ENCODE data around the gene TNNT3.
"Not testable (repeated sequence)": the region's sequence is repeated elsewhere in the genome, so short reads cannot be mapped to it uniquely, and the experiment has no call there.

The TNNT3 gene

DNA sequence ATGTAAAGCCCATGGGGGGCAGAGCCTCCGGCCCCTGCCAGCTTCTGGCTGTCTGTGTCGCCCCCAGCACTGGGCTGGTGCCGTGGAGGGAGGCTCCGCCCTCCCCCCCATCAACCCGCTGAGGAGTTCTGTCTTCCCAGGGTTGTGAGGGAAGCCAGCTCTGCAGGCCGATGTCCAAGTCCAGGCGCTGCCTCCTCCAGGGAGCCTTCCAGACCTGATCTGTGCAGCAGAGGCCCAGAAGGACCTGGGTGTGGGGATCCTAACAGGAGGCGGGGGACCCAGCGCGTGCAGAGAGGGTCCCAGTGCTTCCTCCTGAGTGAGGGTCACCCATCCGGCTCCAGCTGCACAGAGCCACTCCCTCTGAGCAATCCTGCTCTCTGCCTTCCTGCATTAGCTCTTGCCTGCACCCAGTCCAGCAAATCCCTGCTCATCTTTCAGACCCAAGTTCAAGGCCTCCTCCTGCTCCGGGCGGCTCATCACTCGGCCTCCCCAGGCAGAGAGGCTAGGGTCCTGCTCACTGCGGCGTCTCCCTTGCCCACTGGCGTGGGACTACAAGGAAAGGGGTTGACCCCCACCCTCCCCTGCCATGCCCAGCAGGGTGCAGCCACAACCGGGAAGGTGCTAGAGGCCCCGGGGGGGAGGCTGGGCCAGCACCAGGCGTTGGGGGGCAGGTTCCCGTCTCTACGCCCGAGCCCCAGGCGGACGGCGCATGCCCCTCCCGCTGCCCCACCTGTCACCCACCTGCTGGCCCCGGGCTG, 44.2 kb upstream of the TNNT3 start:
- DNase-seq (ENCODE audit: low read depth, low spot score): no peak
- in situ Hi-C loops (cut with HindIII; ENCODE audit: low sequenced_read_pairs): no loop called here
- TF ChIP-seq, protein P1, sequence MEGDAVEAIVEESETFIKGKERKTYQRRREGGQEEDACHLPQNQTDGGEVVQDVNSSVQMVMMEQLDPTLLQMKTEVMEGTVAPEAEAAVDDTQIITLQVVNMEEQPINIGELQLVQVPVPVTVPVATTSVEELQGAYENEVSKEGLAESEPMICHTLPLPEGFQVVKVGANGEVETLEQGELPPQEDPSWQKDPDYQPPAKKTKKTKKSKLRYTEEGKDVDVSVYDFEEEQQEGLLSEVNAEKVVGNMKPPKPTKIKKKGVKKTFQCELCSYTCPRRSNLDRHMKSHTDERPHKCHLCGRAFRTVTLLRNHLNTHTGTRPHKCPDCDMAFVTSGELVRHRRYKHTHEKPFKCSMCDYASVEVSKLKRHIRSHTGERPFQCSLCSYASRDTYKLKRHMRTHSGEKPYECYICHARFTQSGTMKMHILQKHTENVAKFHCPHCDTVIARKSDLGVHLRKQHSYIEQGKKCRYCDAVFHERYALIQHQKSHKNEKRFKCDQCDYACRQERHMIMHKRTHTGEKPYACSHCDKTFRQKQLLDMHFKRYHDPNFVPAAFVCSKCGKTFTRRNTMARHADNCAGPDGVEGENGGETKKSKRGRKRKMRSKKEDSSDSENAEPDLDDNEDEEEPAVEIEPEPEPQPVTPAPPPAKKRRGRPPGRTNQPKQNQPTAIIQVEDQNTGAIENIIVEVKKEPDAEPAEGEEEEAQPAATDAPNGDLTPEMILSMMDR (IDR thresholded peaks at IDR 0.05; ENCODE audit: low read depth, low read length): no peak
- H3K4me3 ChIP-seq (ENCODE audit: low read depth, low read length): no peak overlapping the region

DNA sequence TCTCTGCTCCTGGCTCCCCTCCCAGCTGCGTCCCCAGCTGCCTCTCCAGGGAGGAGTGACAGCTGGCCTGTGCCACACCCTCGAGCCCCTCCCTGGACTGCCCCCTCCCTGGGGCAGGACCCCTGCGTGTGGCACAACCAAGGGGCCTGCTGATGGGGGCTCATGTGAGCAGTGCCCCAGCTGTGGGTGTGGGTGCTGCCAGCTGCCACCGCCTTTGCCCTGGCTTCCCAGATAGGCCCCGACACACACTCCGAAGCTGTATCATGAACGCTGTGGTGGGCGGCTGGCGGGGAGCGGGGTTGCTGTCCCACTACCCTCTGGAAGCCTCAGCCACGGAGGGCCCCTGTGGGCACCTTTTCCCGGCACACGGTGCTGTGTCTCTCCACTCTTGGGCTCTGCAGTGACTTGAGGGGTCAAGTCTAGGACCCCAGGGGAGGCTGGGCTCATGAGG, 43.6 kb upstream of the TNNT3 start:
- H3K4me3 ChIP-seq (ENCODE audit: low read depth, low read length); in situ Hi-C loops (cut with HindIII; ENCODE audit: low sequenced_read_pairs); DNase-seq (ENCODE audit: low read depth, low spot score): not testable (repeated sequence)

DNA sequence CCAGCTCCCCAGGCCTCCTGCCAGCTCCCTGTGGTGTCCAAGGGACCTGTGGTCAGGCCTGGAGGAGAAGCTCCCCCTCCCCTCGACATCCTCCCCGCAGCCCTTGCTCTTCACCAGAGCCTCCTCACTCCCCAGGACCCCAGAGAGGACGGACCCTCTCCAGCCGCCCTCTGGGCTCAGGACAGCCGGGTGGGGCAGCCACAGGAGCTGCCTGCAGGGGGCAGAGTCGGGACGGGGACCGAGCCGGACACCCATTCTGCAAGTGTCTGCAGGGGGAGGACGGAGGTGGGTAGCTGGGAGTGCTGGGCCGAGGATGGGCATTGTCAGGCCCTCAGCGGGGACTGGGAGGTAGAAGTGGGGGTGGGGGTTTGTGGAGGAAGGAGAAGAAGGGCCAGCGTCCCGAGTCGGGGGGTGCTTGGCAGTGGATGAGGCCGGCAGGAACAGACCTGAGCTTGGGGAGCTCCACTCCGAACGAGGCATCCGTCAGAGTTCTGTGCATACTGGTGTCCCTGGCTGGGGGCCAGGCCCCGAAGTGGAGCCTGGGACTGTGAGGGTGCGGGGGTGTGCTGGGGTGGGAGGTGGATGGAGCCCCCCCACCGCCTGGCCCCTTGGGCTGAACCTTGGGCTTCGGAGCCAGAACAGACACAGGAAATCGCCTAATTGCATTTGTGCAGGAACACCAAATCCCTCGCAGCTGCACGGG, 43.0 kb upstream of the TNNT3 start:
- in situ Hi-C loops (cut with HindIII; ENCODE audit: low sequenced_read_pairs): no loop called here
- H3K4me3 ChIP-seq (ENCODE audit: low read depth, low read length): no peak overlapping the region
- DNase-seq (ENCODE audit: low read depth, low spot score): peak; percentile 65
- TF ChIP-seq, protein P1 (IDR thresholded peaks at IDR 0.05; ENCODE audit: low read depth, low read length): peak; percentile 73

DNA sequence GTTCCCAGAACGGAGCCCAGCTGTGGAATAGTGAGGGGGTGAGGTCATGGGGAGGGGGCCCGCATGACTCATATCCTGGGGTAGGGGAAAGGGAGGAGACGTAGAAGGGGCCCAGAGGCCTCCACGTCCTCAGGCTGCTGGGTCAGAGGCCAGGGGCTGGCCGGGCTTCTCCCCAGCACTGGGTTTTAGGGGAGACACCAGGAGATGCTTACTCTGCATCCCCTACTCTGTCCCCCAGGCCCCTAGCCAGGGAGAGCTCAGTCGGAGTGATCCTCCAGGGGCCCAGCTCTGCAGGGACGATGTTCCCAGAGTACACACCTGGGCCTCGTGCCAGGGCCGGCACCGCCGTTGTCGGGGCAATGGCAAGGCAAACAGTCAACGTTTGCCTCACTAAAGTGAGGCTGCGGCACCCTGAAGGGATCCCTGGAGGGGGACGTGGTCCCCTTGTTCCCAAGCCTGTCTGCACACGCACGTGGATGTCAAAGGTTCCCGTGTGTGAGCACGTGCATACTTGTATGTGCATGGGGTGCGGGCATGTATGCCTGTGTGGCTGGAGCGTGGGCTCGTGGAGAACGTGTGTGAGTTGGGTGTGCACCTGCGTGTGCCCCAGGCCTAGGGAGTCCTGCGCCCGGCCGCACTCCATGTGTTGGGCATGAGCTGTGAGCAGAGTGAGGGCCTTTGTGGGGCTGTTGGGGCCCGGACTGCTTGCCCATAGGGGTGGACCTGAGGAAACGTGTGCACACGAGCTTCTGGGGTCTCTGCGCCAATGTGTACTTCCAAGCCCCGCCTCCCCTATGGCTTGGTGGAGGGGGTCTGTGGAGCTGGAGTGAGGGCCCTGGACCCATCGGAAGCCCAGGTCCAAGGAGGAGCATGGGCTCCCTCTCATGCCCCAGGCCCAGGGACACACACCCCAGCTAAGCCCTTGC, 42.0 kb upstream of the TNNT3 start:
- no peak overlapping the region for H3K4me3 ChIP-seq (ENCODE audit: low read depth, low read length)
- peak; percentile 72 for DNase-seq (ENCODE audit: low read depth, low spot score)
- TF ChIP-seq, protein P1 (IDR thresholded peaks at IDR 0.05; ENCODE audit: low read depth, low read length): no peak
- in situ Hi-C loops (cut with HindIII; ENCODE audit: low sequenced_read_pairs): no loop called here

DNA sequence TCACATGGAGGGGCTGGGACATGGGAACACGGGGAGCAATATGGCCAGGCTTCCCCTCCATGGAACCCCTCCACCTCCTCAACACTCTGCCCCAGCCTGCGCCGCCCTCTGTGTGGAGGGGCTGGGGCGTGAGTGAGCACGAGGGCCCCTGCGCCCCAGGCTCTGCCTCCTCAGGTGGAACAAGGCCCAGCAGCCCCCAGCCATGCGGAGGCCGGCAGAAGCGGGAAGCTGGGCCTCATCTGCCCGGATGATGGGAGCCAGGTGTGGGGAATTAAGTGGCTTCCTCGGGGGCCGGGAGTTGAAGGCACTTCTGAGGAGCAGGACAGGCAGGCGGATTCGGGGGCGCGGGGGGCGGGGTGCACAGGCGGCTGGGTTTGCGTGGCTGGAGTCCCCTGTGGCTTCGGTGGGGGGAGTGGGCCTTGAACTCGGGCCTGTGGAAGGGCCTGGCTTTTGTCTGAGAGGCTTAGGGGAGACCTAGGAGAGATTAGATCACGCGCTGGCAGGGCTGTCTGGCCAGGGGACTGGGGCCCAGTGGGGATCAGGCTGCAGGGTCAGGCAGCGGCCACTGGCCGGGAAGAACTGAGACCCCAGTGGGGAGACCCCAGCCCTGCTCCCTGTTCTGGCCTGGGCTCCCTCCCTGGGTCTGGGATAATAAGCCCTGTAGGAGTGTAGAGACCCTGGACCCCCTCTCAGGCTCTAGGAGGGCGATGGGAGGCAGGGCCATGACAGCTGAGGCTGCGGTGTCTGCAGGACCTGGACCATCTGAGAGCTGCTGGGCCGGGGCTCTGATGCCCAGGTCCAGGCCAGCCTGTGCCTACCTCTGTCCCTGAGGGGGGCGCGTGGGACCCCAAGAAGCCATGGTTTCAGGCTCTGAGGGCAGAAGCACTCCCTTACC, 41.1 kb upstream of the TNNT3 start:
- DNase-seq (ENCODE audit: low read depth, low spot score): no peak

DNA sequence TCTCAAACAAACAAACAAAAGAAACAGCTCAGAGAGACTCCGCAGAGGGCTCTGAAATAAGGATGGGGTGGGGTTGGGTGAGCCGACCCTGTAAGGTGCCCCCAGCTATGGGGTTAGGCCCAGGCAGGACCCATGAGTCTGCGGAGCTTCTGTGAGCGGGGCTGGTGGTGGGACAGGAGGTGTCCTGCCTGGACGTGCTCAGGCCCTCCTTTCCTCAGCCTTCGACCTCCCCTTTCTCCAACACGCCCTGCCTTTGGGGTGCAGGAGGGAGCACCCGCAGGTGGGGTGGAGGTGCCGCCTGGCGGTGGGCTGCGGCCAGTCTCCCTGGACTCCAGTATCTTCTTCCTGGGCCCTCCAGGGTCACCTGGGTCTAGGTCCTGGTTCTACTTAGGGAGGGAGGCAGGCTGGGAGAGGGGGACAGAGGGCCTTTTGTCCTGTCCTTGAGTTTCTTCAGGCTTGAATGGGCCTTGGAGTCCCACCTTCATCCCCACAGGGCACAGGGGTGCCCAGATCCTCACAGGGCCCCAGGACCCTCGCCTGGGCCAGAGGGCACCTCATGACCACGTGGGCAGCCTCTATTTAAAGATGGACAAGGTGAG, 40.1 kb upstream of the TNNT3 start:
- no peak overlapping the region for H3K4me3 ChIP-seq (ENCODE audit: low read depth, low read length)
- no peak for DNase-seq (ENCODE audit: low read depth, low spot score)
- TF ChIP-seq, protein P1 (IDR thresholded peaks at IDR 0.05; ENCODE audit: low read depth, low read length): no peak
- in situ Hi-C loops (cut with HindIII; ENCODE audit: low sequenced_read_pairs): no loop called here

More for the DNA sequence above, 41.1 kb upstream of the TNNT3 start:
- TF ChIP-seq, protein P1 (IDR thresholded peaks at IDR 0.05; ENCODE audit: low read depth, low read length): no peak
- in situ Hi-C loops (cut with HindIII; ENCODE audit: low sequenced_read_pairs): no loop called here
- H3K4me3 ChIP-seq (ENCODE audit: low read depth, low read length): no peak overlapping the region
